Cardiac muscle cell (in vitro differentiated cells and primary cell): ENCODE results near the gene PPME1. TPM values are rescaled to one million over a fixed set of nuclear protein-coding genes. Genes with fewer than 3 reads are reported as not detected.

ENCODE experiments used
- DNase-seq, 2 donors: peaks; one replicate each; pipeline versions ENCODE4 v3.0.0 to v3.0.0-alpha.2; 2010 to 2017; ENCODE audit warnings: low read depth in 1 of 2, low spot score in 1 of 2
- H3K27ac ChIP-seq: fragments of 200-600 bp; sonication (generic); 2 replicates; pipeline ENCODE4 v1.5.1; 2016
- H3K27me3 ChIP-seq: fragments of 200-600 bp; sonication (generic); 2 replicates; pipeline ENCODE4 v1.6.0; 2016; ENCODE audit warnings: control low read depth
- H3K36me3 ChIP-seq: fragments of 200-600 bp; sonication (generic); 2 replicates; pipeline ENCODE4 v1.5.1; 2016; ENCODE audit warnings: control low read depth
- H3K4me1 ChIP-seq: fragments of 200-600 bp; sonication (generic); 2 replicates; pipeline ENCODE4 v1.8.1; 2017; ENCODE audit warnings: low read depth, mild to moderate bottlenecking, mixed run types
- H3K4me3 ChIP-seq: fragments of 200-600 bp; sonication (generic); 2 replicates; pipeline ENCODE4 v1.5.1; 2016; ENCODE audit warnings: mild to moderate bottlenecking
- H3K9me3 ChIP-seq: fragments of 200-600 bp; sonication (generic); 2 replicates; pipeline ENCODE4 v1.5.1; 2017; ENCODE audit warnings: low read depth, mild to moderate bottlenecking, control low read depth
- polyA plus RNA-seq: library from polyadenylated mRNA; unstranded; fragments of >200 nt; fragmentation: Nextera tagmentation; extraction: Ambion mirVana; gene quantifications from 2 replicates; pipeline ENCODE4 v1.2.1, GENCODE V29; 2016
- total RNA-seq: library from RNA; depleted of rRNA; stranded (reverse); fragments of >200 nt; gene quantifications from 2 replicates; pipeline ENCODE4 v1.2.3, GENCODE V29; 2016
- TF ChIP-seq, protein P1 (sequence below): IDR thresholded peaks from 2 replicates; pipeline ENCODE4 v1.5.1; 2012; ENCODE audit warnings: low read depth, mild to moderate bottlenecking, low read length

PPME1 gene
- total and polyA plus RNA-seq, 2 experiments from 2014 or later, result 55.2 to 109 TPM

DNA sequence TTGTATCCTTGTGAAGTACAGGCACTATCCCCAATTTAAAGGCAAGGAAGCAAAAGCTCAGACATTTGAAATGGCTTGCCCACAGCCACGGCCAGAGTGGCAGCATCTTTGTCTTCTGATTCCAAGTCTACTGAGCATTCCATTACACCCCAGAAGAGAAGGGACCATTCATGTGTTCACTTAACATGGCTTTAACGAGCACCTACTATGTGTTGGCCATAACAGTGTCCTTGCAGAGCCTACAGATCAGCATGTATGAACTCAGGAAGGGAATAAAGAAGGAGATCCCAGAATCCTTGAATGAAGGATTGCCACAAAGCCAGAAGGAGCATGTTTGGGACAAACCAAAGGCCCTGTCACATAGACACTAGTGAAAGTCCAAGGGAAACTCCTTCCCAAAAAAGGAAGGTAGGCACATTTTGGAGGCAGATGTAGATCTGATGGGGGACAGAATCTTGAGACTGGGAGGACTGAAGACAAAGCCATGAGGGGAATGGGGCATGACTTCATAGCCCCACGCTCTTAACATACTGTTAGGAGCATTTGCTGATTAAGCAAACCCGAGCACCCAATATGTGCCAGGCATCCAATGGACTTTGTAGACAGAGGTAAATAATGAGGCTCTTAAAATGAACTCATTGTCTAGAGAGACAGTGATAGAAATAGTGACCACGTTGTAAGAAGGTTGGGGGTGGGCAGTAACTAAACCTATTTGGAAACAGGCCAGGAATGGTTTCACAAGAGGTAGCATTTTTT lies 85.5 kb downstream of the PPME1 start:
- Histone ChIP-seq H3K27ac (no peak overlapping the region), H3K27me3 (no peaks in the 10 kb centered on the region), H3K9me3 (no peaks in the 10 kb centered on the region), H3K4me1 (no peaks in the 10 kb centered on the region), H3K4me3 (no peak overlapping the region), H3K36me3 (peaks cover 13% of the 10 kb centered on the region)
- TF ChIP-seq, protein P1, sequence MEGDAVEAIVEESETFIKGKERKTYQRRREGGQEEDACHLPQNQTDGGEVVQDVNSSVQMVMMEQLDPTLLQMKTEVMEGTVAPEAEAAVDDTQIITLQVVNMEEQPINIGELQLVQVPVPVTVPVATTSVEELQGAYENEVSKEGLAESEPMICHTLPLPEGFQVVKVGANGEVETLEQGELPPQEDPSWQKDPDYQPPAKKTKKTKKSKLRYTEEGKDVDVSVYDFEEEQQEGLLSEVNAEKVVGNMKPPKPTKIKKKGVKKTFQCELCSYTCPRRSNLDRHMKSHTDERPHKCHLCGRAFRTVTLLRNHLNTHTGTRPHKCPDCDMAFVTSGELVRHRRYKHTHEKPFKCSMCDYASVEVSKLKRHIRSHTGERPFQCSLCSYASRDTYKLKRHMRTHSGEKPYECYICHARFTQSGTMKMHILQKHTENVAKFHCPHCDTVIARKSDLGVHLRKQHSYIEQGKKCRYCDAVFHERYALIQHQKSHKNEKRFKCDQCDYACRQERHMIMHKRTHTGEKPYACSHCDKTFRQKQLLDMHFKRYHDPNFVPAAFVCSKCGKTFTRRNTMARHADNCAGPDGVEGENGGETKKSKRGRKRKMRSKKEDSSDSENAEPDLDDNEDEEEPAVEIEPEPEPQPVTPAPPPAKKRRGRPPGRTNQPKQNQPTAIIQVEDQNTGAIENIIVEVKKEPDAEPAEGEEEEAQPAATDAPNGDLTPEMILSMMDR, result no peak
- DNase-seq, result peak in 1 of 2 donors; percentile 30

DNA sequence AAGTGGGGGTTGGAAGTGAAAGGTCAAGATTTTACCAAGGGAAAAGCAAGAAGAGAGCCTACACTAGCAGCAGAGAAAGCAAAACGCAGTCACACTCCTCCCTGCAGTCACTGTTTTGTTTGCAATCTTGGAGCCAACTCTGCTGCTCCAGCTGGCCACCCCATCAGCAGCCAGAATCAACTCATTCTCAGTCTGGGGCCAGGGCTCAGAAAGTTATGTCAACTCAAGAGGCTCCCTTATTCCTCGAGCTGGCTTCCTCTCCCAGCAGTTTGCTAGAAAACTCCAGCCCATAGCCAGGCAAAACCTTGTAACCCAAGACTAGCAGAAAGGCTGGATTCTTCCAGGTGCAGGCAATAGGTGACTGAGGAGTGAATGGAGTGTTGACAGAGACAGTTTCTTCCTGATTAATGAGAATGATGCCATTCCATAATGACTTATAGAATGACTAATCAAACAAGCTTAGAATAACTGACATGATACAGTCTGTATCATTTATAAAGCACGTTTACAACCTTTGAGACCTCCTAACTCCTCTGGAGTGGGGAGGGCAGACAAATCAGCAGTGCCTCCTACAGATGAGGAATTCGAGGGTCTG lies 87.0 kb downstream of the PPME1 start:
- Histone ChIP-seq H3K36me3 (peaks cover 11% of the 10 kb centered on the region), H3K4me1 (no peaks in the 10 kb centered on the region), H3K27me3 (no peaks in the 10 kb centered on the region), H3K9me3 (no peaks in the 10 kb centered on the region), H3K4me3 (no peak overlapping the region), H3K27ac (no peak overlapping the region)
- TF ChIP-seq, protein P1, result no peak
- DNase-seq, result peak; percentile 13 to 74

DNA sequence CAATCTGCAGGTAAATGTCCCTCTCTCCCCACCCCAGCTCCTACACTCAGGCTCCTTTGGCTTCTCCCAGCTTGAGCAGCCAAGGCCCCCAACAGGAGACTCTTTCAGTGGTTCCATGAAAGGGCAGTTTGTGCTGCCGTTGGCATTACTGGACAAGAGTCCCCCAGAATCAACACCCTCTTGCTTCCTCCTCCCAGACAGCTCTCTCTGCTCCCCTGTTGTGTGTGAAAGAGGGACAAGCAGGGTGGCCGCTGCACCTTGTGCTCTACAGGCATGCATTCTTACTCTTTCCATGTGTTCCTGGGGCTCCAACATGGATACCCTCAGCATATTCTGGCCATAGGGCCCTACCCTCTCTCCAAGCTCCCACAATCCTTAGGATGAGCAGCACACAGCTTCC lies 91.6 kb downstream of the PPME1 start:
- H3K27ac ChIP-seq, result no peak overlapping the region
- H3K36me3 ChIP-seq, result no peaks in the 10 kb centered on the region

DNA sequence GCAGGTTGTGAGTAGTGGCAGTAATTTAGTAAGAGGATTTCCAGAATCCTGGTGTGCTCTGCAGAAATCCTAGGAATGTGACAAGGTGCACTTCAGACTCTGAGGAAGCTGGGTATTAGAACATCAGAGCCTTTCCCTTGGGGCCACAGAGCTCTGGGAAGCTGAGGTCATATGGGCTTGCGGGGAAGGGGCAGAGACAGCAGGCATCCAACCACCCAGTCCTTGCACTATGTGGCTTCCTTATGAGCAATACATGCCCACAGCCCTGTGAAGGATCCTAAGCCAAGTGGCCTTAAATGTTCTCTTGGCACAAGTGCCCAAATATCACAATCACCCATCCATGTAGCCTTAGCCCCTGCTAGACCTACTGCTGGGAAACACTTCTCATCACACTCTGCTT lies 94.2 kb downstream of the PPME1 start:
- no peaks in the 10 kb centered on the region for H3K36me3 ChIP-seq
- no peak overlapping the region for H3K27ac ChIP-seq
- H3K27me3 ChIP-seq, result no peaks in the 10 kb centered on the region
- no peaks in the 10 kb centered on the region for H3K4me1 ChIP-seq
- TF ChIP-seq, protein P1, result no peak
- no peak overlapping the region for H3K4me3 ChIP-seq
- no peaks in the 10 kb centered on the region for H3K9me3 ChIP-seq
- DNase-seq, result peak in 1 of 2 donors; percentile 9

More for the DNA sequence above, 91.6 kb downstream of the PPME1 start:
- TF ChIP-seq, protein P1, result no peak
- no peaks in the 10 kb centered on the region for H3K9me3 ChIP-seq
- no peaks in the 10 kb centered on the region for H3K27me3 ChIP-seq
- DNase-seq, result no peak
- no peak overlapping the region for H3K4me3 ChIP-seq
- no peaks in the 10 kb centered on the region for H3K4me1 ChIP-seq

DNA sequence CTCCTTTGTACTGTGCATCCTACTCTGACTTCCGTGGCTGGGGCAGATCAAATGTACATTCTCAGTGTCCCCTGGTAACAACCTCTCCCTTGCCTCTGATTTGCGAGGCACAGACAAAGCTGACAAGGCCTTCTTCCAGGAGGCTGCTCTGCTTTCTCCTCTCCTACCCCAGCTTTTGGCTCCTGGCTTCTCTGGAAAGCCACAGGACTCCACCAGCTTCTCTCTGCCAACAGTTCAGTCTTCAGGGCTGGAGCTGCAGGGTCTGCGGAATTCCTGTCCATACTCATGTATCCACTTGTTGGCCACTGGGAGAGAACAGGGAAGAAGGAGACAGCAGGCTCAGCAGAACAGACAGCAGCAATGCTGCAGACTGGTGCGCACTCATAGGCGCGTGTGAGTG lies 95.9 kb downstream of the PPME1 start:
- H3K36me3 ChIP-seq, result no peaks in the 10 kb centered on the region
- no peaks in the 10 kb centered on the region for H3K4me1 ChIP-seq
- no peak for DNase-seq
- H3K27me3 ChIP-seq, result no peaks in the 10 kb centered on the region
- no peaks in the 10 kb centered on the region for H3K9me3 ChIP-seq
- TF ChIP-seq, protein P1, result no peak
- no peak overlapping the region for H3K27ac ChIP-seq
- no peak overlapping the region for H3K4me3 ChIP-seq
